Measurements from ENCODE around the gene C10orf120.

Gene C10orf120

DNA sequence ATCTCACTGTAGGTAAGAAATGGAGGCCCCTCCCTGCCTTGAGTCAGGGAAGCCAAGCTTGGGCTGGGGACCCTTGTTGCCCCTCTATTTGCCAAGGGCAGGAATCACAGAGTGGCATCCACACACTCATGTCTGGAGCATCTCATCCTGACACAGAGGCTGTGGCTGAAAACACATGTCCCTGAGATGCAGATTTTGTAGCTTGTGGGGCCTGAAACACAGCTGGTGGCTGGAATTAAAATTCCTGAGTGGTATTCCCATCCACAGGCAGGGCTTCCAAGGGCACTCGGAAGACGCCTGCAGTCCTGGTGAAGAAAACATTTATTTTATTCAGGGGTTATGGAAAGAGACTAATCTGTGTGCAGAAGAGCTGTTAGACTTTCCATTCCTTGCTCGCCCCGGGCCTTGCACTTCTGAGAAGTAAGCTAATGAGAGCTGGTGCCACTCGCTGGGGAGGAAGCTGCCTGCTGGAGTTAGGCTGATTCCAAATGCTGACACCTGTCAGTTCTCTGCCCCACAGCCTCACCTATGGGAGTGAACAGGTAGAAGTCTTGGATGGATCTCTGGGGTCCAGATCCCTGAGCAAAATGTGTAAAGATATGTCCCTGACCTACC, 36.0 kb downstream of the C10orf120 start (continued):
- no peak for TF ChIP-seq KLF8 (tag by site-specific recombination; IDR thresholded peaks at IDR 0.05)
- no peak for TF ChIP-seq ZNF311 (tag by site-specific recombination; IDR thresholded peaks at IDR 0.05; ENCODE audit: borderline replicate concordance)
- no peak for TF ChIP-seq KLF10 (tag by site-specific recombination; IDR thresholded peaks at IDR 0.05)
- TF ChIP-seq ZNF785 (tag by site-specific recombination; IDR thresholded peaks at IDR 0.05) = no peak
- TF ChIP-seq, protein P1, sequence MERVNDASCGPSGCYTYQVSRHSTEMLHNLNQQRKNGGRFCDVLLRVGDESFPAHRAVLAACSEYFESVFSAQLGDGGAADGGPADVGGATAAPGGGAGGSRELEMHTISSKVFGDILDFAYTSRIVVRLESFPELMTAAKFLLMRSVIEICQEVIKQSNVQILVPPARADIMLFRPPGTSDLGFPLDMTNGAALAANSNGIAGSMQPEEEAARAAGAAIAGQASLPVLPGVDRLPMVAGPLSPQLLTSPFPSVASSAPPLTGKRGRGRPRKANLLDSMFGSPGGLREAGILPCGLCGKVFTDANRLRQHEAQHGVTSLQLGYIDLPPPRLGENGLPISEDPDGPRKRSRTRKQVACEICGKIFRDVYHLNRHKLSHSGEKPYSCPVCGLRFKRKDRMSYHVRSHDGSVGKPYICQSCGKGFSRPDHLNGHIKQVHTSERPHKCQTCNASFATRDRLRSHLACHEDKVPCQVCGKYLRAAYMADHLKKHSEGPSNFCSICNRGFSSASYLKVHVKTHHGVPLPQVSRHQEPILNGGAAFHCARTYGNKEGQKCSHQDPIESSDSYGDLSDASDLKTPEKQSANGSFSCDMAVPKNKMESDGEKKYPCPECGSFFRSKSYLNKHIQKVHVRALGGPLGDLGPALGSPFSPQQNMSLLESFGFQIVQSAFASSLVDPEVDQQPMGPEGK (tag by site-specific recombination; IDR thresholded peaks at IDR 0.05) = no peak
- no peak for TF ChIP-seq ZNF600 (tag by site-specific recombination; IDR thresholded peaks at IDR 0.05)
- no peak for TF ChIP-seq EGR2 (tag by site-specific recombination; IDR thresholded peaks at IDR 0.05; ENCODE audit: low read depth)
- no peak for TF ChIP-seq ZNF202 (tag by site-specific recombination; IDR thresholded peaks at IDR 0.05; ENCODE audit: borderline replicate concordance)
- TF ChIP-seq ZNF274 (IDR thresholded peaks at IDR 0.05; ENCODE audit: low read length) = no peak
- TF ChIP-seq ZNF274 (tag by site-specific recombination; IDR thresholded peaks at IDR 0.05; ENCODE audit: borderline replicate concordance) = no peak
- no peak for TF ChIP-seq GLI4 (tag by site-specific recombination; IDR thresholded peaks at IDR 0.05)
- no peak for TF ChIP-seq ZNF561 (tag by site-specific recombination; IDR thresholded peaks at IDR 0.05; ENCODE audit: borderline replicate concordance)

DNA sequence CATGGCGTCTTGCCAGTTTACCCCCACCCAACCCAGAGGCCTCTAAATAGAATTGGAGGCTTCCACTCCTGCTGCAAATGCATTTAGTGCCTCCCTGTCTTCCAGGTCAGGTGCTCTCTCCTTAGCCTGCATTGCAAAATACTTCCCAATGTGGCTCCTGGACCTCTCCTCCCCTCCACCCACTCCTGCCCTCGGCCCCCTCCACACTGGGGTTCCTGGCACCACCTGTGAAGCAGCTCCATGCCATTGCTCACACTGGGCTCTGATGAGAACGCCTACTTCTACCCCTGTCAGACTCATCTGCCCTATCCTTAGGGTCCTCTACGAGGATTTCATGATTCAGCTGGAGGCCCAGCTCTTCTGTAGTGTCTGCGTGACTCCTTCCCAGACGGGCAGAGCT, 37.4 kb downstream of the C10orf120 start:
- ChIA-PET POLR2A (no interaction called here), CTCF (interaction anchor here (0.6 kb wide), 1 partner anchor 366 kb away, joined by 3 read pairs; no protein-coding TSS in a partner anchor)
- no peaks in the 10 kb centered on the region for H3K9me3 ChIP-seq (ENCODE audit: control insufficient read depth, insufficient read depth, low read depth, low read length)
- H3K36me3 ChIP-seq (ENCODE audit: control insufficient read depth in 2 of 2, insufficient read depth in 1 of 2, low read length in 2 of 2) = no peaks in the 10 kb centered on the region
- TF ChIP-seq ZNF777 (tag by site-specific recombination; IDR thresholded peaks at IDR 0.05; ENCODE audit: borderline replicate concordance) (no peak), ZNF560 (tag by site-specific recombination; IDR thresholded peaks at IDR 0.05; ENCODE audit: borderline replicate concordance) (no peak), ZNF423 (tag by site-specific recombination; IDR thresholded peaks at IDR 0.05) (no peak), IKZF3 (tag by site-specific recombination; IDR thresholded peaks at IDR 0.05) (no peak), EGR2 (tag by site-specific recombination; IDR thresholded peaks at IDR 0.05; ENCODE audit: low read depth) (no peak)
- TF ChIP-seq, protein P2, sequence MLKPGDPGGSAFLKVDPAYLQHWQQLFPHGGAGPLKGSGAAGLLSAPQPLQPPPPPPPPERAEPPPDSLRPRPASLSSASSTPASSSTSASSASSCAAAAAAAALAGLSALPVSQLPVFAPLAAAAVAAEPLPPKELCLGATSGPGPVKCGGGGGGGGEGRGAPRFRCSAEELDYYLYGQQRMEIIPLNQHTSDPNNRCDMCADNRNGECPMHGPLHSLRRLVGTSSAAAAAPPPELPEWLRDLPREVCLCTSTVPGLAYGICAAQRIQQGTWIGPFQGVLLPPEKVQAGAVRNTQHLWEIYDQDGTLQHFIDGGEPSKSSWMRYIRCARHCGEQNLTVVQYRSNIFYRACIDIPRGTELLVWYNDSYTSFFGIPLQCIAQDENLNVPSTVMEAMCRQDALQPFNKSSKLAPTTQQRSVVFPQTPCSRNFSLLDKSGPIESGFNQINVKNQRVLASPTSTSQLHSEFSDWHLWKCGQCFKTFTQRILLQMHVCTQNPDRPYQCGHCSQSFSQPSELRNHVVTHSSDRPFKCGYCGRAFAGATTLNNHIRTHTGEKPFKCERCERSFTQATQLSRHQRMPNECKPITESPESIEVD (tag by site-specific recombination; IDR thresholded peaks at IDR 0.05) = no peak
- TF ChIP-seq, protein P3, sequence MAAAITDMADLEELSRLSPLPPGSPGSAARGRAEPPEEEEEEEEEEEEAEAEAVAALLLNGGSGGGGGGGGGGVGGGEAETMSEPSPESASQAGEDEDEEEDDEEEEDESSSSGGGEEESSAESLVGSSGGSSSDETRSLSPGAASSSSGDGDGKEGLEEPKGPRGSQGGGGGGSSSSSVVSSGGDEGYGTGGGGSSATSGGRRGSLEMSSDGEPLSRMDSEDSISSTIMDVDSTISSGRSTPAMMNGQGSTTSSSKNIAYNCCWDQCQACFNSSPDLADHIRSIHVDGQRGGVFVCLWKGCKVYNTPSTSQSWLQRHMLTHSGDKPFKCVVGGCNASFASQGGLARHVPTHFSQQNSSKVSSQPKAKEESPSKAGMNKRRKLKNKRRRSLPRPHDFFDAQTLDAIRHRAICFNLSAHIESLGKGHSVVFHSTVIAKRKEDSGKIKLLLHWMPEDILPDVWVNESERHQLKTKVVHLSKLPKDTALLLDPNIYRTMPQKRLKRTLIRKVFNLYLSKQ (tag by site-specific recombination; IDR thresholded peaks at IDR 0.05; ENCODE audit: borderline replicate concordance) = no peak
- H3K27ac ChIP-seq (ENCODE audit: extremely low read depth, low read depth, low read length) = no peak overlapping the region
- H3K4me3 ChIP-seq (ENCODE audit: low read depth, low read length) = no peak overlapping the region
- H3K4me1 ChIP-seq (ENCODE audit: control insufficient read depth, insufficient read depth, low read length) = no peaks in the 10 kb centered on the region

DNA sequence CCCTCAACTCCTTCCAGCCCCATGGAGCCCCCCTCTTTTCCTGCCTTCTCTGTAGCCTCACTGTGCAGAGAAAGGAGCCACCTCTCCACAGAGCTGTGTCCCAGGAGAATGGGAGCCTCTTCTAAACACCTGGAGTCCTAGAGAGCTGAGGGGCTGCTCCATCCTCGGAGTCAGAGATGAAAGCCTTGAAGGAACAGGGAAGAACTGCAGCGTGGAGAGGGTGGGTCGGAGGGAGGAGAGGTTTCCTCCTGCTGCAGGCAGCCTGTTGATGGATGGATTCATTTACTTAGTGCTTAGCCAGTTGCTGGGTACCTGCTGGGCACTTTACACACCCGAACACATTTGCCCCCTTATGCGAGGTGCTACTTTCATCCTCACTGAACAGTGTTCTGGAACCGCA, 39.0 kb downstream of the C10orf120 start:
- no peaks in the 10 kb centered on the region for H3K9me3 ChIP-seq (ENCODE audit: control insufficient read depth, insufficient read depth, low read depth, low read length)
- H3K36me3 ChIP-seq (ENCODE audit: control insufficient read depth in 2 of 2, insufficient read depth in 1 of 2, low read length in 2 of 2) = no peaks in the 10 kb centered on the region
- TF ChIP-seq, protein P4, sequence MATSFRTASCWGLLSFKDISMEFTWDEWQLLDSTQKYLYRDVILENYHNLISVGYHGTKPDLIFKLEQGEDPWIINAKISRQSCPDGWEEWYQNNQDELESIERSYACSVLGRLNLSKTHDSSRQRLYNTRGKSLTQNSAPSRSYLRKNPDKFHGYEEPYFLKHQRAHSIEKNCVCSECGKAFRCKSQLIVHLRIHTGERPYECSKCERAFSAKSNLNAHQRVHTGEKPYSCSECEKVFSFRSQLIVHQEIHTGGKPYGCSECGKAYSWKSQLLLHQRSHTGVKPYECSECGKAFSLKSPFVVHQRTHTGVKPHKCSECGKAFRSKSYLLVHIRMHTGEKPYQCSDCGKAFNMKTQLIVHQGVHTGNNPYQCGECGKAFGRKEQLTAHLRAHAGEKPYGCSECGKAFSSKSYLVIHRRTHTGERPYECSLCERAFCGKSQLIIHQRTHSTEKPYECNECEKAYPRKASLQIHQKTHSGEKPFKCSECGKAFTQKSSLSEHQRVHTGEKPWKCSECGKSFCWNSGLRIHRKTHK (tag by site-specific recombination; IDR thresholded peaks at IDR 0.05) = no peak
- TF ChIP-seq ZIC2 (tag by site-specific recombination; IDR thresholded peaks at IDR 0.05) = no peak
- ChIA-PET CTCF (interaction anchor here (2.1 to 2.2 kb wide), 2 partner anchors 11 to 43 kb away, joined by 6 to 17 read pairs; no protein-coding TSS in a partner anchor), POLR2A (no interaction called here)
- H3K4me1 ChIP-seq (ENCODE audit: control insufficient read depth, insufficient read depth, low read length) = no peaks in the 10 kb centered on the region
- H3K27ac ChIP-seq (ENCODE audit: extremely low read depth, low read depth, low read length) = no peak overlapping the region
- no peak overlapping the region for H3K4me3 ChIP-seq (ENCODE audit: low read depth, low read length)

Data from HEK293 (cell line).